Gastrocnemius medialis (tissue), 4 donors: ENCODE results near the gene MRPL32. TPM values are rescaled to one million over a fixed set of nuclear protein-coding genes. Genes with fewer than 3 reads are reported as not detected.

Source experiments
- ATAC-seq, 2 donors: fragments of 150-250 bp; one replicate each; pipeline ENCODE4 v1.9.1; 2016
- DNase-seq, 2 donors: peaks; one replicate each; pipeline ENCODE4 v3.0.0-alpha.2; 2019
- H3K27ac ChIP-seq, 4 donors: fragments of 200-600 bp; sonication (generic); 1 replicate in 1 of 4; 2 replicates in 3 of 4; pipeline ENCODE4 v1.5.1; 2016 to 2018; ENCODE audit warnings: mild to moderate bottlenecking in 2 of 4, moderate library complexity in 1 of 4
- H3K27me3 ChIP-seq, 3 donors: fragments of 200-600 bp; sonication (generic) in 2 of 3; 1 replicate in 1 of 3; 2 replicates in 2 of 3; pipeline versions ENCODE4 v1.5.1 to v1.6.0; 2016 to 2019; ENCODE audit warnings: mild to moderate bottlenecking in 1 of 3, moderate library complexity in 1 of 3
- H3K36me3 ChIP-seq, 2 donors: fragments of 200-600 bp; sonication (generic) in 1 of 2; one replicate each; pipeline ENCODE4 v1.5.1; 2017 to 2018
- H3K4me1 ChIP-seq, 2 donors: fragments of 200-600 bp; sonication (generic) in 1 of 2; one replicate each; pipeline ENCODE4 v1.5.1; 2016 to 2017; ENCODE audit warnings: mild to moderate bottlenecking in 2 of 2
- H3K4me3 ChIP-seq, 4 donors: fragments of 200-600 bp; sonication (generic) in 3 of 4; 1 replicate in 1 of 4; 2 replicates in 3 of 4; pipeline ENCODE4 v1.5.1; 2016 to 2019; ENCODE audit warnings: mild to moderate bottlenecking in 2 of 4
- H3K9me3 ChIP-seq, 3 donors: fragments of 200-600 bp; sonication (generic) in 2 of 3; 1 replicate in 1 of 3; 2 replicates in 2 of 3; pipeline ENCODE4 v1.5.1; 2016 to 2019
- POLR2A ChIP-seq, 2 donors: fragments of 450-650 bp; IDR thresholded peaks; one replicate each; pipeline ENCODE4 v1.6.1; 2017; ENCODE audit warnings: antibody characterized with exemption in 2 of 2, mild to moderate bottlenecking in 2 of 2, moderate library complexity in 2 of 2
- in situ Hi-C, 4 donors: fragments of 200-750 bp; cut with MboI; loops; one replicate each; pipeline versions ENCODE4 v1.15.0 to v1.8.0; 2017; ENCODE audit warnings: low sequenced_read_pairs in 4 of 4
- intact Hi-C: fragments of 100-400 bp; cut with DNase I; formaldehyde crosslinking; loops from one replicate; pipeline ENCODE4 v1.15.1; 2023; ENCODE audit warnings: low total_unique reads
- total RNA-seq, 4 donors: library from RNA; depleted of rRNA; stranded (reverse); fragments of >200 nt; gene quantifications; one replicate each; pipeline versions ENCODE4 v1.1.0 to v1.2.3, GENCODE V29; 2016
- TF ChIP-seq, protein P1 (sequence below), 5 experiments: fragments of 450-650 bp in 3 of 5; fragments of 200-600 bp in 2 of 5; sonication (generic) in 2 of 5; IDR thresholded peaks in 4 of 5; conservative IDR thresholded peaks in 1 of 5; 1 replicate in 4 of 5; 2 replicates in 1 of 5; pipeline ENCODE4 v1.5.1; 2016 to 2019; ENCODE audit warnings: antibody characterized with exemption in 5 of 5, mild to moderate bottlenecking in 3 of 5, moderate library complexity in 3 of 5

MRPL32 gene
- total RNA-seq, 4 donors from 2014 or later, result 42.6 to 59.2 (median 56.8) TPM

- H3K27me3 ChIP-seq, result no peaks in the 10 kb centered on the region
- H3K4me1 ChIP-seq, result no peaks in the 10 kb centered on the region
- ATAC-seq, result no peak
- TF ChIP-seq POLR2A (IDR thresholded peaks at IDR 0.05), result no peak
- TF ChIP-seq, protein P1, sequence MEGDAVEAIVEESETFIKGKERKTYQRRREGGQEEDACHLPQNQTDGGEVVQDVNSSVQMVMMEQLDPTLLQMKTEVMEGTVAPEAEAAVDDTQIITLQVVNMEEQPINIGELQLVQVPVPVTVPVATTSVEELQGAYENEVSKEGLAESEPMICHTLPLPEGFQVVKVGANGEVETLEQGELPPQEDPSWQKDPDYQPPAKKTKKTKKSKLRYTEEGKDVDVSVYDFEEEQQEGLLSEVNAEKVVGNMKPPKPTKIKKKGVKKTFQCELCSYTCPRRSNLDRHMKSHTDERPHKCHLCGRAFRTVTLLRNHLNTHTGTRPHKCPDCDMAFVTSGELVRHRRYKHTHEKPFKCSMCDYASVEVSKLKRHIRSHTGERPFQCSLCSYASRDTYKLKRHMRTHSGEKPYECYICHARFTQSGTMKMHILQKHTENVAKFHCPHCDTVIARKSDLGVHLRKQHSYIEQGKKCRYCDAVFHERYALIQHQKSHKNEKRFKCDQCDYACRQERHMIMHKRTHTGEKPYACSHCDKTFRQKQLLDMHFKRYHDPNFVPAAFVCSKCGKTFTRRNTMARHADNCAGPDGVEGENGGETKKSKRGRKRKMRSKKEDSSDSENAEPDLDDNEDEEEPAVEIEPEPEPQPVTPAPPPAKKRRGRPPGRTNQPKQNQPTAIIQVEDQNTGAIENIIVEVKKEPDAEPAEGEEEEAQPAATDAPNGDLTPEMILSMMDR (IDR thresholded peaks at IDR 0.05 in 4 of 5, conservative IDR thresholded peaks at IDR 0.05 in 1 of 5), result no peak
- intact Hi-C loops, result no loop called here
- no peaks in the 10 kb centered on the region for H3K36me3 ChIP-seq
- in situ Hi-C loops, result no loop called here
- H3K4me3 ChIP-seq, result no peak overlapping the region
- H3K27ac ChIP-seq, result no peak overlapping the region
- H3K9me3 ChIP-seq, result no peaks in the 10 kb centered on the region
- no peak for DNase-seq
Measured at GRCh38 chr7:42967391-42967790, 35.2 kb downstream of the MRPL32 start.

DNA sequence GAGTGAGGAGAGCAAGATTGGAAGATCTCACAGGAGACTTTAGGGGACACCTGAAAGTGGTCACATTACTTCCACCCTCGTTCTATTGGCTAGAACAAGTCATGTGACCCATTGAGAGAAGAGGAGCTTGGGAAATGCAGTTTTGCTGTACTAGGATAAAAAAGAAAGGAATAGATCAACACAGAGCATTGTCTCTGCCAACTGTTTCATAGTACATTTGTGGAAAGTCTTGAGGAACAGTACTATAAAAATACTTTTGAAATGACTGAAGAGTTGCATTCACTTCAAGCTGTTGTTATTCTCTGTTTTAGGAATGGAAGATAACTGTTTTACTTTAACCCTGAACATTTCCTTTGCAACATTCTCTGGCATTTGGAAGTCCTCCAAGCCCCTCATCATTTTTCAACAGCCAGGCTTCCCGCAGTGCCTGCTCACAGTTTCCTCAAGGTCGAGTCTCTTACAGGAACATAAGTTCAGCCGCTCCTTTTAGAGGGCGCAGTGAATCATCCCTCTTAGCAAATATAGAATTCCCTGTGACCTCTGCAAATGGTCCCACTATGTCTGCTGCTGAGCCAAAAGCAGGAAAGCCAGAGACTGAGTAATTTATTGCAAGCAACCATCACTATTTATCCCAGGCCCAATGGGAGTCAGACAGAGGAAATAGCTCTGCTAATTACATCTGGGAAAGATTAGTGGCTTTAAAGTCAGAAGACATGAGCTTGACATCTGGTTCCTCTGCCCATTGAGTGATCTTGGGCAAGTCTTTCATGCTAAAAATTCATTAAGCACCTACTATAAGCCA, 40.7 kb downstream of the MRPL32 start:
- no peaks in the 10 kb centered on the region for H3K4me1 ChIP-seq
- H3K4me3 ChIP-seq, result no peak overlapping the region
- in situ Hi-C loops (no loop called here), intact Hi-C loops (no loop called here)
- TF ChIP-seq, protein P1 (IDR thresholded peaks at IDR 0.05 in 4 of 5, conservative IDR thresholded peaks at IDR 0.05 in 1 of 5), result no peak
- no peak for TF ChIP-seq POLR2A (IDR thresholded peaks at IDR 0.05)
- H3K27me3 ChIP-seq, result no peaks in the 10 kb centered on the region
- no peaks in the 10 kb centered on the region for H3K36me3 ChIP-seq
- H3K27ac ChIP-seq, result peak overlapping the region in 1 of 4 donors; percentile 23
- H3K9me3 ChIP-seq, result no peaks in the 10 kb centered on the region
- peak in 1 of 2 donors; percentile 65 for ATAC-seq
- DNase-seq, result no peak

DNA sequence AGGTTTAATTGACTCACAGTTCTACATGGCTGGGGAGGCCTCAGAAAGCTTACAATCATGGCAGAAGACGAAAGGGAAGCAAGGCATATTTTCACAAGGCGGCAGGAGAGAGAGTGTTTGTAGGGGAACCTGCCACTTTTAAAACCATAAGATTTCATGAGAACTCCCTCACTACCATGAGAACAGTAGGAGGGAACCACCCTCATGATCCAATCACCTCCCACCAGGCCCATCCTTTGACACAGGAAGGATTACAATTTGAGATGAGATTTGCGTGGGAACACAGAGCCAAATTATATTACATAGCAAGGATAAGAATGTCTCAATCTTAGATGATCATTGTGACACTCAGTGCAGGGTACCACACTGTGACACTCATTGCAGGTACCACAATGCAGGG, 44.2 kb downstream of the MRPL32 start:
- TF ChIP-seq POLR2A (IDR thresholded peaks at IDR 0.05), result no peak
- TF ChIP-seq, protein P1 (IDR thresholded peaks at IDR 0.05 in 4 of 5, conservative IDR thresholded peaks at IDR 0.05 in 1 of 5), result no peak
- H3K36me3 ChIP-seq, result no peaks in the 10 kb centered on the region
- H3K27me3 ChIP-seq, result no peaks in the 10 kb centered on the region
- H3K27ac ChIP-seq, result no peak overlapping the region
- no peaks in the 10 kb centered on the region for H3K9me3 ChIP-seq
- DNase-seq (no peak), ATAC-seq (no peak)
- no peaks in the 10 kb centered on the region for H3K4me1 ChIP-seq
- no peak overlapping the region for H3K4me3 ChIP-seq
- intact Hi-C loops, result no loop called here
- in situ Hi-C loops, result no loop called here

GRCh38 chr7:42978496-42978895, 46.3 kb downstream of the MRPL32 start:
- no peak for DNase-seq
- H3K27ac ChIP-seq, result no peak overlapping the region
- no peak for TF ChIP-seq POLR2A (IDR thresholded peaks at IDR 0.05)
- TF ChIP-seq, protein P1 (IDR thresholded peaks at IDR 0.05 in 4 of 5, conservative IDR thresholded peaks at IDR 0.05 in 1 of 5), result no peak
- H3K4me3 ChIP-seq, result no peak overlapping the region
- no peaks in the 10 kb centered on the region for H3K36me3 ChIP-seq
- no peak for ATAC-seq
- no peaks in the 10 kb centered on the region for H3K4me1 ChIP-seq
- in situ Hi-C loops, result no loop called here
- intact Hi-C loops, result no loop called here
- H3K27me3 ChIP-seq, result no peaks in the 10 kb centered on the region
- no peaks in the 10 kb centered on the region for H3K9me3 ChIP-seq
